Activated T-helper 1 cell treated with Interleukin-2 at 50 U/mL for 16 hours (primary cell): ENCODE data around the gene CAPN1.
"Not testable (repeated sequence)": the region's sequence is repeated elsewhere in the genome, so short reads cannot be mapped to it uniquely, and the experiment has no call there.

Experiments used
- DNase-seq: peaks from one replicate; pipeline ENCODE4 v3.0.0-alpha.2; 2020; ENCODE audit warnings: low read depth

Gene CAPN1

GRCh38 chr11:65218446-65218845, 36.7 kb downstream of the CAPN1 start:
- no peak for DNase-seq

GRCh38 chr11:65219930-65220213, 38.1 kb downstream of the CAPN1 start:
- no peak for DNase-seq

- no peak for DNase-seq
Observed at GRCh38 chr11:65221026-65221425, 39.3 kb downstream of the CAPN1 start.

GRCh38 chr11:65223011-65223410, 41.3 kb downstream of the CAPN1 start:
- DNase-seq = no peak

GRCh38 chr11:65224930-65225278, 43.2 kb downstream of the CAPN1 start:
- no peak for DNase-seq

- peak; percentile 31 for DNase-seq
Observed at GRCh38 chr11:65225279-65226102, 43.8 kb downstream of the CAPN1 start.

- DNase-seq = no peak
Observed at GRCh38 chr11:65226103-65226442, 44.3 kb downstream of the CAPN1 start.

GRCh38 chr11:65227879-65228278, 46.2 kb downstream of the CAPN1 start:
- no peak for DNase-seq

- no peak for DNase-seq
Observed at GRCh38 chr11:65236194-65237059, 54.7 kb downstream of the CAPN1 start.

- DNase-seq = not testable (repeated sequence)
Observed at GRCh38 chr11:65238302-65238701, 56.6 kb downstream of the CAPN1 start.

- no peak for DNase-seq
Observed at GRCh38 chr11:65241134-65241533, 59.4 kb downstream of the CAPN1 start.

- DNase-seq = no peak
Observed at GRCh38 chr11:65241692-65242091, 60.0 kb downstream of the CAPN1 start.

GRCh38 chr11:65242389-65242788, 60.7 kb downstream of the CAPN1 start:
- no peak for DNase-seq

- no peak for DNase-seq
Observed at GRCh38 chr11:65243797-65244196, 62.1 kb downstream of the CAPN1 start.

GRCh38 chr11:65245046-65245445, 63.3 kb downstream of the CAPN1 start:
- not testable (repeated sequence) for DNase-seq

- no peak for DNase-seq
Observed at GRCh38 chr11:65246506-65246905, 64.8 kb downstream of the CAPN1 start.

- DNase-seq = not testable (repeated sequence)
Observed at GRCh38 chr11:65248184-65248710, 66.5 kb downstream of the CAPN1 start.

GRCh38 chr11:65251476-65251875, 69.7 kb downstream of the CAPN1 start:
- DNase-seq = no peak

GRCh38 chr11:65254724-65255123, 73.0 kb downstream of the CAPN1 start:
- DNase-seq = no peak

- no peak for DNase-seq
Observed at GRCh38 chr11:65258988-65259387, 77.3 kb downstream of the CAPN1 start.

GRCh38 chr11:65260302-65260701, 78.6 kb downstream of the CAPN1 start:
- no peak for DNase-seq

GRCh38 chr11:65260756-65261590, 79.2 kb downstream of the CAPN1 start:
- DNase-seq = no peak
